Lower lobe of right lung (tissue), 2 donors: ENCODE measurements around the gene PTPRU. TPM values are rescaled to one million over a fixed set of nuclear protein-coding genes. Genes with fewer than 3 reads are reported as not detected.

Source experiments
- ATAC-seq, 2 donors: fragments of 200-7000 bp; cut with Tn5 transposase; one replicate each; pipeline ENCODE4 v1.9.1; 2020 to 2022; ENCODE audit warnings: mild to moderate bottlenecking in 2 of 2, moderate library complexity in 2 of 2
- DNase-seq: peaks from one replicate; pipeline ENCODE4 v3.0.0-alpha.2; 2020
- H3K27ac ChIP-seq: fragments of 200-600 bp; one replicate; pipeline ENCODE4 v1.8.0; 2022
- H3K27me3 ChIP-seq: fragments of 200-600 bp; one replicate; pipeline ENCODE4 v1.8.0; 2022; ENCODE audit warnings: low read depth
- H3K36me3 ChIP-seq: fragments of 200-600 bp; one replicate; pipeline ENCODE4 v1.8.0; 2022; ENCODE audit warnings: mild to moderate bottlenecking
- H3K4me1 ChIP-seq: fragments of 200-600 bp; one replicate; pipeline ENCODE4 v1.8.0; 2022
- H3K4me3 ChIP-seq: fragments of 200-600 bp; one replicate; pipeline ENCODE4 v1.8.0; 2022; ENCODE audit warnings: mild to moderate bottlenecking
- H3K9me3 ChIP-seq: fragments of 200-600 bp; one replicate; pipeline ENCODE4 v1.8.0; 2022
- CTCF ChIP-seq: fragments of 200-600 bp; IDR thresholded peaks from one replicate; pipeline ENCODE4 v1.8.0; 2022; ENCODE audit warnings: antibody characterized with exemption, mild to moderate bottlenecking
- intact Hi-C: fragments of 100-400 bp; cut with DNase I; formaldehyde crosslinking; loops from one replicate; pipeline ENCODE4 v1.11.0; 2022
- total RNA-seq: library from RNA; stranded (reverse); fragmentation: NEBNext Ultra II Directional; extraction: Animal tissue kit (Norgen Biotek cat#: 25700); gene quantifications from one replicate; pipeline ENCODE4 v1.2.1, GENCODE V29; 2021
- donor health status: DM: no; HTN: yes; CAD: no; lungs with severe emphysema.

The PTPRU gene
- total RNA-seq, 1 donor from 2014 or later: 35.1 TPM

- Histone ChIP-seq H3K4me1 (no peaks in the 10 kb centered on the region), H3K4me3 (no peak overlapping the region), H3K27ac (no peak overlapping the region), H3K36me3 (peaks cover 20% of the 10 kb centered on the region), H3K9me3 (no peaks in the 10 kb centered on the region), H3K27me3 (peaks cover 19% of the 10 kb centered on the region)
- ATAC-seq (no peak), DNase-seq (no peak)
- intact Hi-C loops: no loop called here
- TF ChIP-seq CTCF: no peak
These were observed 28.6 kb downstream of the PTPRU start for GRCh38 chr1:29264773-29265389.

- peaks cover 9% of the 10 kb centered on the region for H3K36me3 ChIP-seq
- DNase-seq (no peak), ATAC-seq (no peak)
- H3K27me3 ChIP-seq: peaks cover 9% of the 10 kb centered on the region
- TF ChIP-seq CTCF: no peak
- peaks cover 14% of the 10 kb centered on the region for H3K4me1 ChIP-seq
- no peaks in the 10 kb centered on the region for H3K9me3 ChIP-seq
- intact Hi-C loops: no loop called here
- no peak overlapping the region for H3K4me3 ChIP-seq
- no peak overlapping the region for H3K27ac ChIP-seq
These were observed 30.6 kb downstream of the PTPRU start for GRCh38 chr1:29266912-29267311.

GRCh38 chr1:29267321-29268070 lies 31.2 kb downstream of the PTPRU start:
- ATAC-seq: no peak
- no peak for TF ChIP-seq CTCF
- H3K4me1 ChIP-seq: peaks cover 20% of the 10 kb centered on the region
- H3K9me3 ChIP-seq: no peaks in the 10 kb centered on the region
- no peak overlapping the region for H3K4me3 ChIP-seq
- peaks cover 7% of the 10 kb centered on the region for H3K27me3 ChIP-seq
- H3K36me3 ChIP-seq: peaks cover 5% of the 10 kb centered on the region
- no peak overlapping the region for H3K27ac ChIP-seq
- intact Hi-C loops: no loop called here
- DNase-seq: peak; percentile 9

GRCh38 chr1:29269382-29269781 lies 33.1 kb downstream of the PTPRU start:
- Histone ChIP-seq H3K9me3 (no peaks in the 10 kb centered on the region), H3K27me3 (no peaks in the 10 kb centered on the region), H3K36me3 (no peaks in the 10 kb centered on the region), H3K4me3 (no peak overlapping the region), H3K27ac (no peak overlapping the region), H3K4me1 (peaks cover 22% of the 10 kb centered on the region)
- no peak for TF ChIP-seq CTCF
- no peak for ATAC-seq
- DNase-seq: peak; percentile 32
- intact Hi-C loops: no loop called here

GRCh38 chr1:29270929-29271521 lies 34.7 kb downstream of the PTPRU start:
- H3K9me3 ChIP-seq: no peaks in the 10 kb centered on the region
- ATAC-seq: no peak
- DNase-seq: no peak
- H3K27ac ChIP-seq: peak overlapping the region; percentile 38
- no peak overlapping the region for H3K4me3 ChIP-seq
- intact Hi-C loops: no loop called here
- peaks cover 11% of the 10 kb centered on the region for H3K36me3 ChIP-seq
- H3K4me1 ChIP-seq: peaks cover 22% of the 10 kb centered on the region
- H3K27me3 ChIP-seq: no peaks in the 10 kb centered on the region
- TF ChIP-seq CTCF: no peak
